GM10248 (cell line): Measurements from ENCODE around the gene TFG.

Experiments
- CTCF ChIA-PET: fragments of 300-600 bp; sonication (Branson Sonifier 250); formaldehyde crosslinking; extraction: SDS; loops from one replicate; lab custom pipeline; 2021; ENCODE audit warnings: antibody characterized with exemption; lab: Yijun Ruan, JAX
- POLR2A ChIA-PET: fragments of 350-650 bp; sonication (Branson Sonifier 250); formaldehyde crosslinking; extraction: SDS; loops from one replicate; lab custom pipeline; 2020; ENCODE audit warnings: antibody characterized with exemption; lab: Yijun Ruan, JAX
- DNase-seq: peaks from one replicate; pipeline ENCODE4 v3.0.0; 2012; ENCODE audit errors: extremely low spot score
- CTCF ChIP-seq: IDR thresholded peaks from 2 replicates; pipeline ENCODE4 v1.5.1; 2012; ENCODE audit warnings: mild to moderate bottlenecking, low read depth; ENCODE audit errors: extremely low read depth, missing control alignments, control extremely low read depth

Gene TFG

GRCh38 chr3:100746092-100746491, 36.8 kb downstream of the TFG start:
- no peak for DNase-seq
- POLR2A ChIA-PET: no interaction called here
- CTCF ChIA-PET: interaction anchor here (1.4 to 13.9 kb wide), 3 partner anchors 21 to 310 kb away, joined by 3 to 73 read pairs (median 3); no protein-coding TSS in a partner anchor
- no peak for TF ChIP-seq CTCF

DNA sequence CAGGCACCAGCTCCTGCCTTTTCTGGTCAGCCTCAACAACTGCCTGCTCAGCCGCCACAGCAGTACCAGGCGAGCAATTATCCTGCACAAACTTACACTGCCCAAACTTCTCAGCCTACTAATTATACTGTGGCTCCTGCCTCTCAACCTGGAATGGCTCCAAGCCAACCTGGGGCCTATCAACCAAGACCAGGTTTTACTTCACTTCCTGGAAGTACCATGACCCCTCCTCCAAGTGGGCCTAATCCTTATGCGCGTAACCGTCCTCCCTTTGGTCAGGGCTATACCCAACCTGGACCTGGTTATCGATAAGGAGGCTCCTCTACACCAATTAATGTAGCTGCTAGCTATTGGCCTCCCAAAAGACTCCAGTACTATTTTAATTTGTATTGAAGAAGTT, 38.9 kb downstream of the TFG start:
- ChIA-PET POLR2A (no interaction called here), CTCF (interaction anchor here (0.8 kb wide), 1 partner anchor 22 kb away, joined by 3 read pairs; no protein-coding TSS in a partner anchor)
- no peak for TF ChIP-seq CTCF
- no peak for DNase-seq

DNA sequence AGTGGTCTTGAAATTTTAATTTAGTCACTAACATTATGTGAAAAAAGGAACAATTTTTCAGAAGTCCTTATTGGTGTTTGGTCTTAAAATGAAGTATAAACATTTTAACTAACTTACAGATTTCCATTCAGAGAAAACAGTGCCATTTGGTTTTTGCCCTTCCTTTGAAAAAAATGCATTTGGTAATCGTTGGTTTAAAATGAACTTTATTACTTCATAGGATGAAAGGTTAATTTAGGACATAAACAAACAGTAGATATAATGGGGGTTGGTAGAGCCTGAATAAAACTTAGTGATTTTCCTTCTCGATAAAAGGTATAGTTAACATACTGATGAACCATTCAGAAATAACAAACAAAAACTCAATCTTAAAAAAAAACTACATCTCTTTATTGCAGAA, 39.7 kb downstream of the TFG start:
- TF ChIP-seq CTCF: no peak
- CTCF ChIA-PET: interaction anchor here (0.8 kb wide), 1 partner anchor 21 kb away, joined by 3 read pairs; no protein-coding TSS in a partner anchor
- POLR2A ChIA-PET: no interaction called here
- no peak for DNase-seq

DNA sequence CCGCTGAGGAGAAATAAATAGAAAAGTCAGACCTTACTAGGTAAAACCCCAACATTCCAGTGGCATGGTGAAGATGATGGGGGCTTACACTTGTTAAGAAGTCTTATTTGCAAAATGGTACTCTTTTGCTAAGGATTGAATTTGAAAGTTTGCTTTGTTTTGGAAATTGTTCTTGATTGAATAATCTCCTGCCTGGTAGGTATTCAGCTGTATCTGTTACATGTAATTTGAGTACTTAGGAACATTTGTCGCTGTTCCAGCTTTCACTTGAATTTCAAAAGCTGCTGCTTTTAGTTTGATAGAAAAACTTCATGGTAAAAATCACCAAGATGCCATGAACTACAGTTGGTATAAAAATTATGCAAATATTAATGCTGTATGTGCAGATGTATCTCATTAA, 44.6 kb downstream of the TFG start:
- ChIA-PET CTCF (interaction anchor here (1.1 kb wide), 2 partner anchors 10 to 13 kb away, joined by 3 read pairs; no protein-coding TSS in a partner anchor), POLR2A (no interaction called here)
- DNase-seq: no peak
- no peak for TF ChIP-seq CTCF

DNA sequence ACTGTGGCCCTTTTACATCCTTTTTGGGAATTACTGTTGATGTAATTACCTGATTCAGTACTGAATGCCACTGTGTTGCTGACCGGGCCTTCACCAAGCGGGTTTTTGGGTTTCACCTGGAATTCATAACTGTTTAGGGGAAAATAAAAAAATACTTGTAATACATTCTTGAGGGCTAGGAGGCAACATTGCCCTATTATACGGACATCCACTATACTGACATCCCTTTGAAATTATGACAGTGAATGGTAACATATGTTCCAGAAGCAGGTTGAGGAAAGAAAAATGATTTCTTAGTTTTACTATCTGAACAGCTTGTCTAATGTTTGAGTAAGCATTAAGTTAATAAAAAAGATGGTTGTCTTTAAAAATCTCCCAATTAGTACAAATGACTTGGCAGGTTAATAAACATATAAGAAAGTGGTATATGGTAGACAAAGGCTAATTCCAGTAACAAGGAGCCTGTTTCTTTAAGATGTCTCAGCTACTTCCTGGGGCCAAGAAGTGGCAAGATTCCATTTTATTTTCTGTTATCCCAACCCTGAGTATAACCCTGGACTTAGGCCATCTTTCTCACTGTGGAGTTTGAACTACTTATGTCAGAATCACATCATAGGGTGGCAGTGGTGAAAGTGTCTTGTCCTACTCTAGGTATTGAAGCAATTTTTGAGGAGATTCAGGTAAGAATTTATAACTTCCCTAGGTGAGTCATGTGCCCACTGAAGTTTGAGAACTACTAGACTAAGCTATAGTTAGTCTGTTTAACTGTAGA, 45.5 kb downstream of the TFG start:
- ChIA-PET POLR2A (no interaction called here), CTCF (no interaction called here)
- no peak for TF ChIP-seq CTCF
- no peak for DNase-seq

GRCh38 chr3:100756441-100756840, 47.1 kb downstream of the TFG start:
- CTCF ChIA-PET: no interaction called here
- DNase-seq: no peak
- POLR2A ChIA-PET: interaction anchor here (0.7 kb wide), 1 partner anchor 12 kb away, joined by 4 read pairs; no protein-coding TSS in a partner anchor
- TF ChIP-seq CTCF: no peak
